Measurements from ENCODE around the gene AKIRIN1.
"Not testable (repeated sequence)": the region's sequence is repeated elsewhere in the genome, so short reads cannot be mapped to it uniquely, and the experiment has no call there.

The AKIRIN1 gene, protein sequence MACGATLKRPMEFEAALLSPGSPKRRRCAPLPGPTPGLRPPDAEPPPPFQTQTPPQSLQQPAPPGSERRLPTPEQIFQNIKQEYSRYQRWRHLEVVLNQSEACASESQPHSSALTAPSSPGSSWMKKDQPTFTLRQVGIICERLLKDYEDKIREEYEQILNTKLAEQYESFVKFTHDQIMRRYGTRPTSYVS

DNA sequence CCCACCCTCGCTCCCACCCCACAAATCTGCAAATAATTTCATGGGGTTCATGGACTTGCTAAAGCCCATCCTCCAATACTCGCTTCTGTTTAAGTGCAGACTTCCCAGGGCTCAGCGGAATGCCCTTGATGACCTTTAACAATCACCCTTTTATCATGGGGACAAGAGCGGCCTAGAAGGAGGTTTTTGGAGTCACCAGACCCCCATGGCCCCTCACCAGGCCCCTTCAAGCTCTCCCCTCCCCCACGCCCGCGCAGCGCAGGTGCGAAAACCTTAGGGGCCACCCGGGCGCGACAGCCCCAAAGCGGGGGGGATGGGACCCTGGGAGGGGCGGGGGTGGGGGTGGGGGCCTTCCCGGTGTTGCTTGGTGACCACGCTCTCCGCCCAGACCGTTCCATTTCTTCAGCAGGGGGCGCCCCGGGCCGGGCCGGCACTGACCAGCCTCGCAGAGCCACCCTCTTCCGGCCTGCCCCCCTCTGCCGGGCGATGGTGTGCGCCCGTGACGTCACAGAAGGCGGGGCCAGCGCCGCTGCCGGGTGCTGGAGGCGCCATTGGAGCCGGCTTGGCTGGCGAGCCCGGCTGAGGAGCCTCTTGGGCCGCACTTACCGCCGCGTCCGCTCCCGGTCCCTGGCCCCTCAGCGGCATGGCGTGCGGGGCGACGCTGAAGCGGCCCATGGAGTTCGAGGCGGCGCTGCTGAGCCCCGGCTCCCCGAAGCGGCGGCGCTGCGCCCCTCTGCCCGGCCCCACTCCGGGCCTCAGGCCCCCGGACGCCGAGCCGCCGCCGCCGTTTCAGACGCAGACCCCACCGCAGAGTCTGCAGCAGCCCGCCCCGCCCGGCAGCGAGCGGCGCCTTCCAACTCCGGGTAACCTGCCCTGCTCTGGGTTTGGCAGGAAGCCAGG, at the start of gene AKIRIN1:
Gene AKIRIN1, plus strand, starts transcription at position 539 of the 900 bp plus-strand sequence. Its CDS starts 105 bp downstream, at position 644.
- DNase-seq (ENCODE audit: low read depth in 2 of 2), result peak; percentile 93 to 99

DNA sequence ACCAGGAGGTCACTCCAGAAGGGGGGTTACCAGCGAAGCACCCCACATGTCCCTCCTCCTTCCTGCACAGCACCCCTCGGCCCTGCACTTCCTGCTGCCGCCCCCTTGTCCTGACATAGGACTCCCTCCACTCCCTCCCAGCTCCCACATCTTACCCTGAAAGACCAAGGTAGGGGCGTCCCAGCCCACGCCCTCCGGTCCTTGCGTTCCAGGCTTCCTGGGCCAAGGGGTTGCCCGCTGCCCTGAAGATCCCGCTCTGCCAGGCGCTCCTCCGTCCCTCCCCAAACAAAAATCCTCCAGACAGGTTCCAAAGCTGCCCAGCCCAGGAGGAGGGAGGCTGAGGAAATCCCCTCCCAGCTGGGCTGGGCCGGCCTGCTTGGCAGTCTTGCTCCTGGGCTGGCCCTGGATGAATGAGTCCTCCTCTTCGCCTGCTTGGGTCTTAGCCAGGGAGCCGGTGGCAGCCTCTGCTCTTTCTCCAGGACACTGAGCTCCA, 49.5 kb upstream of the AKIRIN1 start, which contains the start of gene RHBDL2:
Gene RHBDL2, minus strand, starts transcription at position 304 of the 493 bp plus-strand sequence. CDS start 22,618 bp downstream, outside the sequence.
- DNase-seq (ENCODE audit: low read depth in 2 of 2), result no peak

DNA sequence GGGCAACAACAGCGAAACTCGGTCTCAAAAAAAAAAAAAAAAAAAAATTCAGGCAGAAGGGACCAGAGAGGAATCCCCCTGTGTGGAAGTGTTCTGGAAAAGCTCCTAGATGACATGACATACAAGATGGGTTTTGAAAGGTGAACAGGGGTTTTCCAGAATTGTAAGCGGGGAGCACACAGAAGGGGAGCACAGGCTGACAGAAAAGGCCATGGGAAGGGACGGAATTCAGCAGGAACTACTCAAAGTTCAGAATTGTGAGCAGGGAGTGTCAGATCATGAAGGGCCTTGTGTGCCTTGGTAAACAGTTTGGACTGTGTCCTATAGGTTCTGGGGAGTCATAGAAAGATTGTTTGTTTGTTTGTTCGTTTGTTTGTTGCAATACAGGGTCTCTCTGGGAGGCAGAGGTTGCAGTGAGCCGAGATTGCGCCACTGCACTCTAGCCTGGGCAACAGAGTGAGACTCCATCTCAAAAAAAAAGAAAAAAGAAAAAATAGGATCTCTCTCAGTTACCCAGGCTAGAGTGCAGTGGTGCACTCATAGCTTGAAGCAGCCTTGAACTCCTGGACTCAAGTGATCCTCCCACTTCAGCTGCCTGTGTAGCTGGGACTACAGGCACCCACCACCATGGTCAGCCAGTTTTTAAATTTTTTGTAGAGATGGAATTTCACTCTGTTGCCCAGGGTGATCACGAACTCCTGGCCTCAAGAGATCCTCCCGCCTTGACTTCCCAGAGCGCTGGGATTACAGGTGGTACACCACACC, 48.2 kb upstream of the AKIRIN1 start:
- DNase-seq (ENCODE audit: low read depth in 2 of 2), result no peak

DNA sequence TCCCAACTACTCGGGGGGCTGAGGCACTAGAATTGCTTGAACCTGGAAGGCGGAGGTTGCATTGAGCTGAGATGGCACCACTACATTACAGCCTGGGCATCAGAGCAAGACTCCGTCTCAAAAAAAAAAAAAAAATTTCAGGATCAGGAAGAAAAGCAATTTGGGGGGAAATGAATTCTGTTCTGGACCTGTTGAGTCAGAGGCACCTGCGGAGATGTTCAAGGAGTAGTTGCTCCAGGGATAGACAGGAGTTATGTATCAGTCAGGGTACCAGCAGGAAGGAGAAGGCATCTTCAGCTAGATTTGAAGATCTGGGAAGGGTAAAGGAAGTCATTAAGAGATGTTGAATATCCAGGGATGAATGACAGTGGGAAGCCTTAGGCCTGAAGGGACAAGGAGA, 46.5 kb upstream of the AKIRIN1 start:
- no peak for DNase-seq (ENCODE audit: low read depth in 2 of 2)

DNA sequence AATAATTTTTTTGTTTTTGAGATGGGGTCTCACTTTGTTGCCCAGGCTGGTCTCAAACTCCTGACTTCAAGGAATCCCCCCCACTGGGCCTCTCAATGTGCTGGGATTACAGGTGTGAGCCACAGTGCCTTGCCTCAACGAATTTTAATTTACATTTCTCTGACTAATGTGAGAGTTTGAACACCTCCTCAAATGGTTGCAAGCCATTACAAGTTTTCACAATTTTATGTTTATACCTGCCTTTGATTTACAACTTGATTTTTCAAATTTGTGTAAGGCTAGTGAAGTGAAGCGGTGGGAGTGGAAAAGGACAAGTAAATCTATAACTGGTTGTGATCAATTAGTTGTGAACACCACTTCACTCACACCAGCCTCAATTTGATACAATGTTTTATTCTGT, 40.5 kb upstream of the AKIRIN1 start:
- no peak for DNase-seq (ENCODE audit: low read depth in 2 of 2)

DNA sequence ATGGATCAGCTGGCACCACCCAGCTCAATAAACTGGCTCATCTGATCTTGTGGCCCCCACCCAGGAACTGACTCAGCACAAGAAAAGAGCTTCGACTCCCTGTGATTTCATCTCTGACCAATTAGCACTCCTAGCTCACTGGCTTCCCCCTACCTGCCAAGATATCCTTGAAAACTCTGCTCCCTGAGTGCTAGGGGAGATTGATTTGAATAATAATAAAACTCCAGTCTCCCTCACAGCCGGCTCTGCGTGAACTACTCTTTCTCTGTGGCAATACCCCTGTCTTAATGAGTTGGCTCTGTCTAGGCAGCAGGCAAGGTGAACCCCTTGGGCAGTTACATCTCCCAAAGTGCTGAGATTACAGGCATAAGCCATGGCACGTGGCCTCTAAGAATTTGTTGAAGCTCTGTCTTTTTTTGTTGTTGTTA, 37.6 kb upstream of the AKIRIN1 start:
- DNase-seq (ENCODE audit: low read depth in 2 of 2), result no peak

DNA sequence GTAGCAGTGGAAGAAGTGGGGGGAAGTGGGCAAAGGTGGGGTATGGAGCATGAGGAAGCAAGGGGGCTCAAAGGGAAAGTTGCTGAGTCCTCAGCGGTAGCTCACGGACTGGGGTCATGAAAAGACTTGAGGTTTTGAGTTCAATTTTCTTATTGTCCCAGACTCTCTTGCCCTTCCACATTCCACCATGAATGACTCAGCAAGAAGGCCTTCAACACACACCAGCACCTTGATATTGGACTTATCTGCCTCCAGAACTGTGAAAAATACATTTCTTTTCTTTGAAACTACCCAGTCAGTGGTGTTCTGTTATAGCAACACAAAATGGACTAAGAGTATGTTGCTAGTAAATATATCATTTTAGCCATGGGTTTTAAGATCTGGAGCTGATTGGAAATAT, 32.1 kb upstream of the AKIRIN1 start:
- DNase-seq (ENCODE audit: low read depth in 2 of 2), result no peak

DNA sequence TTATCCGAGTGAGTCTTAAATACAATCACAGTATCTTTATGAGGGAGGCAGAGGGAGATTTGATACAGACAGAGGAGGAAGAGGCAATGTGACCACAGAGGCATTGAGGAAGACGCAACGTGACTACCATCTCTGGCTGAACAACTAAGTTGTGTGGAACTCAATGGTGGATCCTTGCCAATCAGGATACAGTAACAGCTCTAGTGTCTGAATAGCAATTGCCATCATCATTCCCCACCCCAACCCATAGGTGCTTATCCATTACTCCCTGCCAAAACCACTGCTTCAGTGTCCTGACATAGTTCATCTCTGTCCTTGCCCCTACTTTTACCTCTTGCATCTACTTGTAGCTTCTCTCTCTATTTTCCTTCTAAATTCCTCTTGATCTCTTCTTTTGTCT, 29.0 kb upstream of the AKIRIN1 start:
- no peak for DNase-seq (ENCODE audit: low read depth in 2 of 2)

DNA sequence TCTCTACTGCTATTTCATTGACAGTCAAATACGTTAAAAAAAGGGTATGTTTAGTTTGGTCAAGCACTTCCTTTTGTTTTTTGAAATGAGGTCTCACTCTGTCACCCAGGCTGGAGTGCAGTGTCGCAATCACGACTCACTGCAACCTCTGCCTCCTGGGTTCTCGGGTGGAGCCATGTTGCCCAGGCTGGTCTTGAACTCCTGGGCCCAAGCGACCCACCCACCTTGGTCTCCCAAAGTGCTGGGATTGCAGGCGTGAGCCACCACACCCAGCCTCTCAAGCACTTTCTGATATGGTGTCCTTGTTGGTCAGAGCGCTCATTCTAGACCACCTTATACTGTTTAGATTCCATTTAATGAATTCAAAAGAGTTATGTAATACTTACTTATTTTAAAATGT, 28.5 kb upstream of the AKIRIN1 start:
- DNase-seq (ENCODE audit: low read depth in 2 of 2), result no peak

DNA sequence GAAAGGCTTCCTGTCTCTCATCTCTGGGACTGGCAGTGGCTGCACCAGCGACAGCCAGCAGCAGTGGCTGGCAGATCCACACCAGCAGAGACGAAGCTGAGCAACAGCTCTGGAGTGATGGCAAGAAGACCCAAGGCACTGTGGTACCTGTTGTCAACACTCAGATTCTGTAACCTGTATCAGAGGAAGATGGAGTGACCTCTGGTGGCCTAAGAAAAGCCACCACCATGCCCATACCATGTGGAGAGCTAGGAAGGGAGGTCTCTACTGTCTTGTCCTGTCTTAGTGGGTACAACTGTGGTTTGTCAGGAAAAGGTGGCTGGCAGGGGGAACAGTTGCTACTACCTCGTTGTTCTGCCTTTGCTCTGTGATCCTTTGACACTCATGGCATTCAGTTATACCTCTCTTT, 26.9 kb upstream of the AKIRIN1 start:
- no peak for DNase-seq (ENCODE audit: low read depth in 2 of 2)

DNA sequence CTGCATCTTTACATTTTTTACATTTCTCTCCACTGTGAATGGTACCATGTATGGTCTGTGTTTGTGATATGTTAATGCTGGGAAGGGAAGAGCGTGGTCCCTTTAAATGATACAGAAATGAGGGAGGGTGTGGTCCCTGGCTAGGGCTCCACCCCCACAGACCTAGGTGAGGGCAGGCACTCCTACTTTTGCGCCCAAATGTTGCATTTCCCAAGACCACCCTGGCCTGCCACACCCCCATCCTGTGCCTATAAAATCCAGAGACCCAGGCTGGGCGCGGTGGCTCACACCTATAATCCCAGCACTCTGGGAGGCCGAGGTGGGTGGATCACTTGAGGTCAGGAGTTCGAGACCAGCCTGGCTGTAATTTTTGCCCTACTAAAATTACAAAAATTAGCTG, 17.9 kb upstream of the AKIRIN1 start:
- DNase-seq (ENCODE audit: low read depth in 2 of 2), result not testable (repeated sequence)

DNA sequence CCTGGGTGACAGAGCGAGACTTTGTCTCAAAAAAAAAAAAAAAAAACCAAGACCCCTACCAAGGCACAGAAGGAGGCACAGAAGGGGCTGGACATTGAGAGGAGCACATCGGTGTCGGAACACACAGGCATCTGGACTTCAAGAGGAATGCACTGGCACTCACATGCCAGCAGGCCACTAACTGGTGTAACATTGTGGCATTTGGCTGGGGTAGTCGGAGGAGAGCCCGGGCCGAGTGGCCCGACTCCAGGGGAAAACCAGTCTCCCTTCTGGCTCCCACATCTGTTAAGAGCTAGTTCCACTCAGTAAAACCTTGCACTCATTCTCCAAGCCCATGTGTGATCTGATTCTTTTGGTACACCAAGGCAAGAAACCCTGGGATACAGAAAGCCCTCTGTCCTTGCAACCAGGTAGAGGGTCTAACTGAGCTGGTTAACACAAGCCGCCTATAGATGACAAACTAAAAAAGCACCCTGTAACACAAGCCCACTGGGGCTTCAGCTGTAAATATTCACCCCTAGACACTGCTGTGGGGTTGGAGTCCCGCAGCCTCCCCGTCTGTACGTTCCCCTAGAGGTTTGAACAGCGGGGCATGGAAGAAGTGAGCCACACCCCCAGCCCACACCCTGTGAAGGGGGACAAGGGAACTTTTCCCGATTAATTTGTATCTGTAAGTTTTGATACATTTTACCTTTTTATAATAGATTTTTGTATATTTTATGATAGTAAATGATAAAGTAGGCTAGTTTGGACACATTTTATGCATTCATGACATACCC, 17.2 kb upstream of the AKIRIN1 start:
- DNase-seq (ENCODE audit: low read depth in 2 of 2), result no peak

DNA sequence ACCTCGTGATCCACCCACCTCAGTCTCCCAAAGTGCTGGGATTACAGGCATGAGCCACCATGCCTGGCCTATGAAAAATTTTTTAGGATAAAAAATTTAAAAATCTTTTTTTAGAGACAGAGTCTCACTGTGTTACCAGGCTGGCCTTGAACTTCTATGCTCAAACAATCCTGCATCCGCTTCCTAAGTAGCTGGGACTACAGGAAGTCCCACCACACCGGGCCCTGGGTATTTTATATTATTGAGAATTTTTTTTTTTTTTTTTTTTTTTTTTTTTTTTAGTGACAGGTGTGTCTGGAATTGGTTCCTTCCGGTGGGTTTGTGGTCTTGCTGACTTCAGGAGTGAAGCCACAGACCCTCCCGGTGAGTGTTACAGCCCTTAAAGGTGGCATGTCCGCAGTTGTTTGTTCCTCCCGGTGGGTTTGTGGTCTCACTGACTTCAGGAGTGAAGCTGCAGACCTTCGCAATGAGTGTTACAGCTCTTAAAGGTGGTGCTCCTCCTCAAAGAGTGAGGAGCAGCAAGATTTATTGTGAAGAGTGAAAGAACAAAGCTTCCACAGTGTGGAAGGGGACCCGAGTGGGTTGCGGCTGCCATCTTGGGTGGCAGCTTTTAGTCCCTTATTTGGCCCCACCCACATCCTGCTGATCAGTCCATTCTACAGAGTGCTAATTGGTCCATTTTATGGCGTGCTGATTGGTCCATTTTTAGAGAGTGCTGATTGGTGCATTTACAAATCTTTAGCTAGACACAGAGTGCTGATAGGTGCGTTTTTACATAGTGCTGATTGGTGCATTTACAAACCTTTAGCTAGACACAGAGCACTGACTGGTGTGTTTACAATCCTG, 13.5 kb upstream of the AKIRIN1 start:
- not testable (repeated sequence) for DNase-seq (ENCODE audit: low read depth in 2 of 2)

DNA sequence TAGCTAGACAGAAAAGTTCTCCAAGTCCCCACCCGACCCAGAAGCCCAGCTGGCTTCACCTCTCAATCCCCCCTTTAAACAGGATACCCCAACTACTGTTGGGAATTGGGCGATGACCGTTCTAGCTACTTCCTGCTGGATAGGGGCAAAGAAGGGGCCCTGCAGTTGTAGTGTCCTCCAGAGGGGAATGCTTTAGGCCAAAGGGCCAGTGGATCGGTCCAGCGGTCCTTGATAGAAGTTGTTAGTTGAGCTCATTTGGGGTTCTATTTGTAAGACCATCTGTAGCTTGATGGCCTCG, 12.9 kb upstream of the AKIRIN1 start:
- not testable (repeated sequence) for DNase-seq (ENCODE audit: low read depth in 2 of 2)

DNA sequence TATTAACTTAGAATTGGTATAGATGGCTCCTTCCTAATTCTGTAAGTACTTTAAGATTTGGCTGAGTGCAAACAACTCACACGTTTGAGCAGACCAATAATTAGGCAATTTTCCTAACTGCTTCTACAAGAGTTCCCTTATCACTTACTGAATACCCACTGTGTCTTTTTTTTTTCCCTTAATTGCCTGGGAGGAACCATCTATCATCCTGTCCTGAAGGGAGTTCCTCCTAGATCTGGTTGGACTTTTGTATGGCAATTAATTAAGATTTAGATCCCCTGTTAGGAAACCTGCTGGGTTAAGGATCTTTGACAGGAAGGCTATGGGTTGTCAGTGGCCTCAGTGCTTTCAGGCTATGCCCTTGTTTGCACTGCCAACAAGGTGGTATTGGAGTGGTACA, 11.7 kb upstream of the AKIRIN1 start:
- DNase-seq (ENCODE audit: low read depth in 2 of 2), result not testable (repeated sequence)

DNA sequence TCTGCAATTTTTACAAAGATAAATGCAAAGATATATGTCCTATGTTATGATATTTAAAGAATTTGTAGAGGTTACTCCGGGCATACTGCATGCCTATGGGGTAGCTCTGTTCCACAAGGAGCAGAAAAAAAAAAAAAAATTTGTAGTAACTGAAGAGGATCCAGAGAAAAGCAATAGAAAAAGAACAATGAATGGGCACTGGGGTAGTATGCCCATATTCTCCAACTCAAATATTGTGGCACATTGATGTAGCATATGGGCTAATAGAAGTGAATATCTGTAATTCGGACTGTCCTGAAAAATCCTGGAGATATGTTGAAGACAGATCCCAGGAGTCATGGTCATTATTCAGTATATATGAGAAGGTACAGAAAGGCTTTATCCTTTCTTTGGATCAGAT, 1.1 kb upstream of the AKIRIN1 start:
- no peak for DNase-seq (ENCODE audit: low read depth in 2 of 2)

DNA sequence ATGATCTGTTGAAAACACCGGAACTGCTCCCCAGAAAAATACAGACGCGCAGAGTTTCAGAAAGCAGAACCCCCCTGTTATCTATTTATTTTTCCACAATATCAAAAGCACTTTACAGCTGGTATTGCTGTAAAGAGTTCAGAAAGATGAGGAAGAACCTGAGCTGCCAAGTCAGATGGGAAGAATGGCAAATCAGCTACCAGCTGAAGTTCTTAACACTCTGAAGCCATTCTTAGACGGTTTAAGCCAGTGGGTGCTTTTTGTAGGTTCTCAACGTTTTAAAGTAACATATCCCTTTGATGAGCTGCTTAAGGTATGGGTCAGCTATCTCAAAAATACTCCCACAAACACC, 714 bp upstream of the AKIRIN1 start:
- no peak for DNase-seq (ENCODE audit: low read depth in 2 of 2)

DNA sequence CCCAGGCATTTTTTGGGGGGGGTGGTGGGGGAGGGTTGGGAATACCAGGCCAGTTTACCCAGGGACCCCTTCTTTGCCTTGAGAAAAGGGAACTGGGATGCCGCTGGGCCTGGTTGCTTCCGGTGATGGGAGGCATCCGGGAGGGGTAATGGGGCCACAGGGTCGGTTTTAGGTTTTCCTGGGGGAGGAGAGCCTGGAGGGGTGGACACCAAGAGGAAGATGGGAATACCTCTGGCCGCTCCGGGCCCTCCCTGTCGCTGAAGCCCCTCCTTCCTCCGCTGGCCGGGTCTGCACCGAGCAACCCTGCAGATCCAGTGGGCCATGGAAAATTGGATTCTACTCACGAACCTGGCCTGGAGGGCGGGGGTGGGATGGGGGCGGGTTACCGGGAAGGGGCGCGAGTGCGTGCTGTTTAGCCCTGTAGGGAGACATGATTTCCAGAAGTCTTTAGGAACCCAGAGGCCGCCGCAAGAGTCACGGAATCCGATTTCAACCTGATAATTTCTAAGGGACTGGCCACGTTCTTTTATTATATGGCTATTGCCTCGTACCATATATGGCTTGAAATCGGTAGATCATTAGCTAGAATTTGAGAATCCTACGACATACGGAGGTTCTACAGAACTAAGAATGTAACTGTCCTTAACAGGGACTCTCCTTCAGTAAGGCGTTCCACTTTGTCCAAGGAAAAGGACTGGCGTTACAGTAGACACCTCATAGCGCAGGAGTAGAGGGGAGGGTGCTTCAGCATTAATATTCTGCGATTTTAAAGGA, 749 bp downstream of the AKIRIN1 start:
- peak in 1 of 2 experiments; percentile 2 for DNase-seq (ENCODE audit: low read depth in 2 of 2)

DNA sequence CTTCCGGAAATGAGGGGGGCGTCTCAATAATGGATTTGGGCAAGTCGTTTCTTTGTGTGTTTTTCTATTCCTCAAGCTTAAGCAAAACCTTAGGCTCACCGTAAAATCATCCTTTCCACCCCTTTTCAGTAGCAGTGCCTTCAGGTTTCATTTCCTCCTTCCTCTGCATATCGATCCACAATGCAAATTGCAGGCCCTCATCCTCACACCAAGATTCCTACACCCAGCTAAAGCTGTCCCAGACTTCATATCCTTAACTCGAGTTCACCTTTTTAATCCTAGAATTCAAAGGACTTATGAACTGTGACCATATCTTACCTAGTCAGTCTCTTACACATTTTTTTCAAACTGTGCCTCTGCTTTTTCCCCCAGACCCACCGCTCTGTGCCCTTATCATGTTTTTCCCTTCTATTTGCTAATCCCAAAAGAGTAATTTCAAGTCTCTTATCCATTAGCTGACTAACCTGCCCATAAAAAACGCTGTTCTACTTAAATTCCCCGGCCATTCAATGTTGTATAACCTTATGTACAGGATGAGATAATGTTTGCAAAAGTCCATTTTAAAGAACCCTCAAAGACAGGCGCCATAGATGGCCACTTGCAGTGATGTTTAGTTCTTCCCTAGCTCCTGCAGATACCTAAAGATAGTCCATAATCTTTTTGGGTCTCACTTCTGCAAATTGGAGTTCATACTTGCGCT, 1.5 kb downstream of the AKIRIN1 start:
- DNase-seq (ENCODE audit: low read depth in 2 of 2), result no peak

All from stimulated activated CD4-positive, alpha-beta T cell treated with anti-CD3 and anti-CD28 coated beads, Interleukin-12 subunit alpha, Interleukin-12 subunit beta, amount 100 ng/mL, for 24 hours (primary cell).